NCI-H187 (cell line): ENCODE measurements around the gene ANTKMT.
"Not testable (repeated sequence)": the region's sequence is repeated elsewhere in the genome, so short reads cannot be mapped to it uniquely, and the experiment has no call there.

Source experiments
- DNase-seq, 2 experiments: peaks; one replicate each; lab custom pipeline; 2025; lab: John Stamatoyannopoulos, UW

Gene ANTKMT

GRCh38 chr16:728131-728889, 7.4 kb downstream of the ANTKMT start:
- no peak for DNase-seq

GRCh38 chr16:728890-729744, 8.2 kb downstream of the ANTKMT start:
- DNase-seq, result no peak

GRCh38 chr16:729768-730665, 9.1 kb downstream of the ANTKMT start:
- DNase-seq, result no peak

- DNase-seq, result no peak
These were observed 9.9 kb downstream of the ANTKMT start for GRCh38 chr16:730666-731509.

- DNase-seq, result no peak
These were observed 11.4 kb downstream of the ANTKMT start for GRCh38 chr16:732332-732731.

- DNase-seq, result no peak
These were observed 12.0 kb downstream of the ANTKMT start for GRCh38 chr16:732936-733335.

GRCh38 chr16:733382-734207, 12.6 kb downstream of the ANTKMT start:
- DNase-seq, result no peak

GRCh38 chr16:734208-734980, 13.4 kb downstream of the ANTKMT start:
- DNase-seq, result no peak

GRCh38 chr16:734981-735881, 14.3 kb downstream of the ANTKMT start:
- no peak for DNase-seq

- DNase-seq, result no peak
These were observed 15.1 kb downstream of the ANTKMT start for GRCh38 chr16:735982-736453.

- DNase-seq, result no peak
These were observed 16.1 kb downstream of the ANTKMT start for GRCh38 chr16:736936-737481.

- DNase-seq, result no peak
These were observed 18.9 kb downstream of the ANTKMT start for GRCh38 chr16:739560-740458.

GRCh38 chr16:740459-740763, 19.5 kb downstream of the ANTKMT start:
- DNase-seq, result no peak

- peak; percentile 91 to 95 for DNase-seq
These were observed 20.0 kb downstream of the ANTKMT start, which contains the start of gene CIAO3 for GRCh38 chr16:740764-741505. TSS of gene CIAO3 (minus strand) at chr16:740997. CDS start at chr16:740985, 12 bp downstream.

GRCh38 chr16:741986-742629, 21.2 kb downstream of the ANTKMT start:
- DNase-seq, result no peak

GRCh38 chr16:742894-743293, 21.9 kb downstream of the ANTKMT start:
- DNase-seq, result not testable (repeated sequence)
